Hair follicular keratinocyte (primary cell): ENCODE results near the gene MPV17. TPM values are rescaled to one million over a fixed set of nuclear protein-coding genes. Genes with fewer than 3 reads are reported as not detected.

Experiments
- total RNA-seq: library from RNA; depleted of rRNA; stranded (reverse); fragments of >200 nt; gene quantifications from 2 replicates; pipeline ENCODE4 v1.2.3, GENCODE V29; 2015

The MPV17 gene, protein sequence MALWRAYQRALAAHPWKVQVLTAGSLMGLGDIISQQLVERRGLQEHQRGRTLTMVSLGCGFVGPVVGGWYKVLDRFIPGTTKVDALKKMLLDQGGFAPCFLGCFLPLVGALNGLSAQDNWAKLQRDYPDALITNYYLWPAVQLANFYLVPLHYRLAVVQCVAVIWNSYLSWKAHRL
- total RNA-seq, result 96.3 and 110 TPM in 2 replicates

DNA sequence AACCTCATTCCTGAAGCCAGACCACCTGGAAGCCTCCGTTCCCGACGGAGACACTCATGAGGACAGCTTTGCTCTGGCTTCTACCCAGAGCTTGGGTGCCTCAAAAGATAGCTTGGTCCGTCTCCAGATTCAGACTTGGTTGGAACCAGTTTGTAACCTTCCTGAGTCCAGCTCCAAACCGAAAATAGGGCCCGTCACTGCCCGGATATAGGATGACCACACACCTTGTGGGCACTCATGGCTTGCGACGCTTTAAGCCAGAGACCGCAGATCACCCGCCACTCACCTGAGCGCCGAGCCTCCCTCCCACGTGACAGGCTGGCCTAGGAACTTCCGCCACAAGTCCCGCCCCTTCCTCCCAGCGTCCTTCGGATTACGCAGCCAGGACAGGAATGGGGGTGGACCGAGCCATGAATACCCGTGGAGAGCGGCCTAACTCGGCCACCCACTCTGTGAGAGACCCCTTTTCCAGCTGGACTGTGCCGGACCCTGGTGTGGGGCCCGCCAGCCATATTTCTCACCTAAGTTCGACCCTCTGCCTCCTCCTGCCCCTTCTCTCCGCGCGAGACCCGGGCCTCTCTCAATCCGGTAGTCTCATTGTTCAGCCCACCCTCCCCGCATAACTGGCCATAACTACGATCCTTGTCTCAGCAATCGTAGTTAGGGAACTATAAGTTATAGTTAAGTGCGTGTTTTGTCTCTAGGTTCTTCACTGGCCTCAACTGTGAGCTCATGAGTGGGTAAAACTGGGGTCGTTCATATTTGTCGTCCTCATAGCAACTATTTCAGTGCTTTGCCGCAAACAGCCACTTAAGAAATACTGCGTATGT is at the start of gene MPV17:
MPV17 (minus strand) TSS at position 332 of the 830 bp plus-strand sequence. CDS start 580 bp downstream, outside the sequence.

DNA sequence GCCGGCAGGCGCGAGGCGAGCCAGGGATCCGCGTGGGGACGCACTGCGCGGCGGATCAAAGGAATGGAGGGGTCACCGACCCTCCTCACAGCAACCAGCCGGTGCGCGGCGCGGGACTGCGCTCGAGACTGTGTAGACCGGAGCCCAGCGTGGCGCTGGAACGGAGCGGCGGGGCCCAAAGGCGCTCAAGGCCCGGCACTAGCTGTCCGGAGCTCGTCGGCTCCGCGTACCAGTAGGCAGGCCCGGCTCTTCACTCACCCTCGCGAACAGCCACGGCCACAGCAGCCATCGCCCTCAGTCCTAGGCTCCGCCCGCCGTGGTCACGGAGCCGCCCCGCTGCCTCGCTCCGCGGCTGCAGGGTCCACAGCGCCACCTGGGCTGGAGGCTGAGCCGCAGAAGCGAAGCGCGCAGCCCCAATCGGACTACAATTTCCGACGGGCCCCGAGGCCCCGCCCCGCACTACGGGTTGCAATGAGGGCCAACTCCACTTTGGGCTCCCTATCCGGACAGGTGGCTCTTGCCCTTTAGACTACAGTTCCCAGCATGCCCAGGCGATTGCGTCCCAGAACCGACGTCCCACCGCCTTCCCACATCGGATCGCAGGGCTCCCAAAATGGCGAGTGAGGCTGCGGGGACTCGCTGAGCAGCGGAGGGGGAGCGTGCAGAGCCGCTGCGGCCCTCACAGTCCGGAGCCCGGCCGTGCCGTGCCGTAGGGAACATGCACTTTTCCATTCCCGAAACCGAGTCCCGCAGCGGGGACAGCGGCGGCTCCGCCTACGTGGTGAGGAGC is 47.3 kb upstream of the MPV17 start, which contains the start of the genes EIF2B4 and SNX17:
EIF2B4 (minus strand) TSS at position 313 of the 790 bp plus-strand sequence; CDS start at position 289, 24 bp downstream.
SNX17 (plus strand) TSS at position 591 of the 790 bp plus-strand sequence; CDS start at position 719, 128 bp downstream.

DNA sequence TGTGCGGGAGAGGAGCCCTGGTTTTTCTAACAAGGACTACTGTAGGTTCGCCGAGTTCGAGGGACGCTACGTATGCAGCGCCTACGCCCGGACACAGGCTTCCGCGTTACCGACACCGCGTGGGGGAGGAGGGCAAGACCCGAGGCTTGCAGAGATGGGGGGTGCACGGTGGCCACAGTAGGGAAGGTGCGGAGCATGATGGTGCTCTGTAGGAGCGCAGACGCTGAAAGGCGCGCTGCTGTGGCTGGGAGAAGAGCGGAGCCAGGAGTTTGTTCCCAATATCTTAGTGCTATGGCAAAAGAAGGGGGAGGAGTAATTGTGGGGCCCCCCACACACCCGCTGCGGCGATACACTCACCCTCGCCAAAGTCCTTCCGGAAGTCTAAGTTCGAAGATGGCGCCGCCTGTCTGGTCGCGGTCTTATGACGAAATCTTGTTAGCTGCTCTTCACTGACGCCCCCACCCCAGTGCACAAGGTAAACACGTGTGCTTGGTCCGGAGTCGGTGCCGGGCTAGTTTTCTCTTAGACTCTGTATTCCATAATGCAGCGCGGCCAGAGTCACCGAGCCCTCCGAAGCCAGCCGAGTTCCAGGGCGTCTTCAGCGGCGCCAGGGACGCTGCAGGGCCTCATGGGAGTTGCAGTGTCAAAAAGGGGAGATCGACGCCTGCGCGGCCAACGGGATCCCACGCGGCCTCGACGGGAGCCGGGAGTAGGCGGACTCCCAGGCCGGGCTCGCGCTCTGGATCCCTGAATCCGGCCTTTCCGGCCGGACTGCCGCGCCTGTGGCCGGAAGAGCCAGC is 33.7 kb upstream of the MPV17 start, which contains the start of gene GTF3C2:
GTF3C2 (minus strand) TSS at position 383 of the 800 bp plus-strand sequence. CDS start 13,210 bp downstream, outside the sequence.

DNA sequence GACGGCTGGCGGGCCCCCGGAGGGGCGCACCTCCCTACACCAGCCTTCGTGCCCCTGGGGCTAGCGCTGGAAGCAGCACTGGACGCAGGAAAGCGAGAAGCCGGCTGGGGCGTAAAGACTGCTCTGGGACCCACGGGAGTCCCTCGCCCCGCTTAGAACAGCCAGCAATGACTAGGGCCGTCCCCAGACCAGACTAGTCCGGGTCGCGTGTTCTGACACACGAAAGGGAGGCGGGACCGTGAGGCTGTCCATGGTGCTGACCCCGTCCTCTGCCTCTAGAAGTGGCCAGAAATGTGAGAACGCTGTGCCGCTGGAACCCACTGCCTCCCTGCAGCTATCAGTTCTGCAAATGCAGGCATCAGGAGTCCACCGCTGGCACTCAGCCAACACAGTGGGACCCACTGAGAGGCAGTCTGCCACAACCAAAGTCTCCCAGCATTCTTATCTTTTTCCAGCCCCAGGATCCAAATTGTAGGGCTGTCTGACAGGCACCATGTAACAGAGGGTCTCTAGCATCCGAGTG is 14.5 kb downstream of the MPV17 start, which contains the start of gene UCN:
UCN (minus strand) TSS at position 87 of the 523 bp plus-strand sequence. CDS start 550 bp downstream, outside the sequence.

DNA sequence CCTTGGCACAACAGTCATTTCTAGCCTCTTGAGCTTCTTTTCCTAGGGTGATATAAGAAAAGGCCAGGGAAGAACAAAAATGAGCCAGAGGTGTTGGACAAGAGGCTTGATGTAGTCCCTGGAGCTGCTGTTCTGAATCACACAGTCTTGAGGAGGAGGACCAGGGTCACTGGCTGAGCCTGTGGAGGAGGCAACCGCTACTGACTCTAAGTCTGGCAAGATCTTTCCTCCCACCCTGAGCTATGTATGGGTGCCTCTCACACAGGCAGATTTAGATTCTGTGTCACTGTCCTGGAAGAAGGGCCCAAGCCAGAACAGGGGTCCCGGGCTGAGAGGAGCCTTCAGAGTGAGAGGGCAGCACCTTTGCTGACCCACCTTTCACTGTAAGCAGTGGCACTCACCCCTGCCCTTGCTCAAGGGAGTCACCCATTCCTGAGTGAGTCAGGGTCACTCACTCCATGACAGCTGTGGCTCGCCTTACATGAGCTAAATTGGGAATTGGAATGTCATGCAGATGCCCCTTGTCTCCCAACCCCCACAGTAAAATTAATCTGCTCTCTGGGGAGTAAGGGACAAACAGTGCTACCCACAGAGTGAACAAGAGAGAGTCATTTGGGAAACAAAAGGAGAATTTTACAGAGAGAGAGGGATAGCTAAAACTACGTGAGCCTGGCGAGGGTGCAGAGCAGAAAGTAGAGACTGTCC is 40.9 kb downstream of the MPV17 start, which contains the start of gene TRIM54:
TRIM54 (plus strand) TSS at position 575 of the 705 bp plus-strand sequence. CDS start 303 bp downstream, outside the sequence.

DNA sequence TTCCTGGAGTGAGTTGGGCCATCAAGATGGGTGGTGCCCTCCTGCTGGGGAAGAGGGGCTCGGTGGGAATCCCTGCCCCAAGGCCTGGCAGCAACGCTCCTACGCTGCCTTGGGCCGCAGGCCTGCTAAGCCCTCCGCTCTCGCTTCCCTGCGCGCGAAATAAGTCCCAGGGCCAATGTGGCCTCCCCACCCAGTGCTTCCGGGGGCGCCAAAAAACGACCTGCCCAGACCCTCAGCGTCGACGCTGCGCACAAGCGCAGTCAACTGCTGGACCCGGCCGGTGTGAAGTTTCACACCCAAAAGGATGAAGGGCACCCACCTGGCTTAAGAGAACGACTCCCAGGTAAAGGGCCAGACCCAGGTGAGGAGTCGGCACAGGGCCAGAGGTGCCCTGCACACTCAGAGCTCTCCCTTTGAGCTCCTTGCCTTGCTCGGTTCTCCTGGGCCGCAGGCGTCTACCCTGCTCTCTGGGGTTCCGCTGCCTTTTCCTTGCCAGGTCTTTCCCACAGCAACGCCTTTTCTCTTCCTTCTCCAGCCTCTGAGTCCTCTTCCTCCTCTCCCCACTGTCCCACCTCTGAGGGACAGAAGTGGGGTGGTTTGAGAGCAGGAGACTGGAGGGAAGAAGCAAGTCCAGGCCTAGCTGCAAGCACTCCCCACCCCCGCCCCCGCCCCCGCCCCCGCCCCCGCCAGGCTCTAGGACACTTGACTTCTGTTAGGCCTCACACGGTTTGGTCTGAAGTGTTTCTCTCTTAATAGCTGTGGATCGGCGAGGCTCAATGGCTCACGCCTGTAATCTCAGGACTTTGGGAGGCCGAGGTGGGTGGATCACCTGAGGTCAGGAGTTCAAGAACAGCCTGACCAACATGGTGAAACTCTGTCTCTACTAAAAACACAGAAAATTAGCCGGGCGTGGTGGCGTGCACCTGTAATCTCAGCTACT is 47.4 kb downstream of the MPV17 start, which contains the start of gene DNAJC5G:
DNAJC5G (plus strand) TSS at position 223 of the 940 bp plus-strand sequence. CDS start 1,296 bp downstream, outside the sequence.

DNA sequence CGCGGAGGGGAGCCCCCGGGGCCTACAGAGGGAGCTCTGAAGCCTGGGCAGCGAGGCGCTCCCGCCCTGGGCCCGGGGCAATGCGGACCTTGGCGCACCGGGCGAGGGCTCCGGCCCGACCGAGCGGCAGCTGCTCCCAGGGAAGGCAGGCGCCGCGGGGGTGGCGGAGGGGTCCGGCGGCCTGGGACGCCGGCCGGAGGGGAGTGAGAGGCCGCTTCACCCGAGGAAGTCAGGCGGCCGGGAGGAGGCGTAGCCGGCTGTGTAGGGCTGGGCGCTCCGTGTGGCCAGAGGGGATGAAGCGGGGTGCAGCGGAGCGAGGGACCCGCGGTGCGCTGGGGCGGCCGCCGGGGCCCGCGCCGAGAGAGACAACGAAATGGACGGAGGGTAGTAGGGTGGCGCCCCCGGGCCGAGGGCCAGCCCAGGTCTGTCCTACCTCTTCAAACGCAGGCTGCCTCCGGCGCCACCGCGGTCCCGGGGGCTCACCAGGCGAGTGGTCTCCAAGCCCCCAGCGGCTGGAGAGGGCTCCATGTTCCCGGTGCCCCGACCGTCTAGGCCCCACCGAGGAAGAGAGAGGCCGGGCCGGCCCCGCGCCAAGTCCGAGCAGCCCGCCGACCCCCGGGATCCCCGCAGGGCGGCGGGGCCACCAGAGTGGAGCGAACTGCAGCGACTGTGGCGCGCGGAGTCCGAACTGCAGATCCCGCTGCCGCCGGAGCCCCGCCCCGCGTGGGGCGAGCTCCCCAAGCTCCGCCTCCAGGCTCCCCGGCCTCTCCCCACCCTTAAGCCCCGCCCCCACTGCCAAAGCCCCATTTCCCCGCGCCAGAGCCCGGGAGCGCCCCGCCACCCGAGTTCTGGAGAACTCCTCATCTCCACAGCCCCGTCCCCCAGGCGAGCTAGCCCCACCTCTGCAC is 60.3 kb downstream of the MPV17 start, which contains the start of gene SLC30A3:
SLC30A3 (minus strand) TSS at position 669 of the 908 bp plus-strand sequence; CDS start at position 528, 141 bp downstream.

Other genes starting within 250 kb of the MPV17 start
- gene EMILIN1, start 244.5 kb downstream of the MPV17 start, total RNA-seq, result 4.0 and 4.5 TPM in 2 replicates
- 0.47 and 1.7 TPM in 2 replicates for gene KHK, start 236.3 kb downstream of the MPV17 start, total RNA-seq
- gene CGREF1, start 204.0 kb downstream of the MPV17 start, total RNA-seq, result 1.1 and 2.7 TPM in 2 replicates
- not detected in 2 replicates for gene ABHD1, start 199.3 kb downstream of the MPV17 start, total RNA-seq
- 69.1 and 81.2 TPM in 2 replicates for gene PREB, start 188.5 kb downstream of the MPV17 start, total RNA-seq
- gene PRR30, start 183.7 kb downstream of the MPV17 start, total RNA-seq, result not detected in 2 replicates
- gene TCF23, start 174.1 kb downstream of the MPV17 start, total RNA-seq, result 0.04 TPM in 1 of 2 replicates, not detected in the other
- gene ATRAID, start 111.1 kb downstream of the MPV17 start, total RNA-seq, result 159 and 171 TPM in 2 replicates
- 21.2 and 49.7 TPM in 2 replicates for gene SLC5A6, start 110.8 kb downstream of the MPV17 start, total RNA-seq
- 33.9 and 59.3 TPM in 2 replicates for gene CAD, start 105.7 kb downstream of the MPV17 start, total RNA-seq
- gene SLC30A3, start 60.0 kb downstream of the MPV17 start, total RNA-seq, result not detected in 2 replicates
- gene DNAJC5G, start 47.7 kb downstream of the MPV17 start, total RNA-seq, result not detected in 2 replicates
- not detected in 2 replicates for gene TRIM54, start 40.7 kb downstream of the MPV17 start, total RNA-seq
- gene UCN, start 14.7 kb downstream of the MPV17 start, total RNA-seq, result 0.23 and 2.1 TPM in 2 replicates
- gene GTF3C2, start 33.7 kb upstream of the MPV17 start, total RNA-seq, result 34.4 and 42.2 TPM in 2 replicates
- 22.7 and 35.1 TPM in 2 replicates for gene EIF2B4, start 47.2 kb upstream of the MPV17 start, total RNA-seq
- gene SNX17, start 47.5 kb upstream of the MPV17 start, total RNA-seq, result 98.4 and 103 TPM in 2 replicates
- gene ZNF513, start 57.6 kb upstream of the MPV17 start, total RNA-seq, result 9.4 and 15.5 TPM in 2 replicates
- 100 and 162 TPM in 2 replicates for gene PPM1G, start 86.5 kb upstream of the MPV17 start, total RNA-seq
- gene NRBP1, start 105.5 kb upstream of the MPV17 start, total RNA-seq, result 63.0 and 80.8 TPM in 2 replicates
- gene KRTCAP3, start 119.3 kb upstream of the MPV17 start, total RNA-seq, result 29.4 and 52.9 TPM in 2 replicates
- 6.1 and 6.4 TPM in 2 replicates for gene IFT172, start 166.6 kb upstream of the MPV17 start, total RNA-seq
- 11.5 and 20.4 TPM in 2 replicates for gene FNDC4, start 172.1 kb upstream of the MPV17 start, total RNA-seq
- not detected in 2 replicates for gene GCKR, start 173.7 kb upstream of the MPV17 start, total RNA-seq